ENCODE results near the gene FAAH2.

Gene FAAH2

DNA sequence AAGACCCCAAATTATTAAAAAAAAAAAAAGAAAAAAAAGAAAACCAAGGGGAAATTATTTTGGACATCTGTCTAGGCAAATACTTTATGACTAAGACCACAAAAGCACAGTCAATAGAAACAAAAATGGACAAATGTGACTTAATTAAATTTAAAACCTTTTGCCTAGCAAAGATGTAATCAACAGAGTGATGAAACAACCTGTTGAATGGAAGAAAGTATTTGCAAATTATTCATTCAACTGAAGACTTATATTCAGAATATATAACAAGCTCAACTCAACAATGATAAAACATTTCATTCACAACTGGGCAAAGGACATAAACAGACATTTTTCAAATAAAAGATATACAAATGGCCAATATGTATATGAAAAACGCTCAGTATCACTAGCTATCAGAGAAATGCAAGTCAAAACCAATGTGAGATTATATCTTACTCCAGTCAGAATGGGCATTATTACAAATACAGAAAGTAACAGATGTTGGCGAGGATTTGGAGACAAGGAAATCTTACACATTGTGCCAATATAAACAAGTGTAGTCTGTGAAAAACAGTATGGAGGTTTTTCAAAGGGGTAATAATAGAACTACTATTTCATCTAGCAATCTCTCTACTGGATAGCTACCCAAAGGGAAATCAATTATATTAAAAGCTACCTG, 67.1 kb downstream of the FAAH2 start:
- Histone ChIP-seq H3K9me2 (replicated peaks; ENCODE audit: control insufficient read depth, low read length) (no peaks in the 10 kb centered on the region), H3K27ac (ENCODE audit: low read depth, low read length) (no peak overlapping the region), H4K20me1 (ENCODE audit: control insufficient read depth, insufficient read depth, low read depth, low read length) (no peaks in the 10 kb centered on the region), H3K4me2 (ENCODE audit: low read length) (no peak overlapping the region), H3K27me3 (ENCODE audit: control insufficient read depth, low read length) (no peaks in the 10 kb centered on the region), H3K36me3 (ENCODE audit: control insufficient read depth, low read length) (no peaks in the 10 kb centered on the region), H3K4me3 (ENCODE audit: low read length) (no peak overlapping the region), H3K9me3 (ENCODE audit: control insufficient read depth, insufficient read depth, low read length) (no peaks in the 10 kb centered on the region), H3K79me2 (ENCODE audit: control insufficient read depth, low read length) (no peaks in the 10 kb centered on the region), H3F3A (ENCODE audit: control insufficient read depth, insufficient read depth) (no peaks in the 10 kb centered on the region), H3K4me1 (ENCODE audit: control insufficient read depth, low read length) (no peaks in the 10 kb centered on the region)
- no peak for TF ChIP-seq EZH2phosphoT487 (IDR thresholded peaks at IDR 0.05; ENCODE audit: borderline replicate concordance, low read length)
- TF ChIP-seq, protein P1, sequence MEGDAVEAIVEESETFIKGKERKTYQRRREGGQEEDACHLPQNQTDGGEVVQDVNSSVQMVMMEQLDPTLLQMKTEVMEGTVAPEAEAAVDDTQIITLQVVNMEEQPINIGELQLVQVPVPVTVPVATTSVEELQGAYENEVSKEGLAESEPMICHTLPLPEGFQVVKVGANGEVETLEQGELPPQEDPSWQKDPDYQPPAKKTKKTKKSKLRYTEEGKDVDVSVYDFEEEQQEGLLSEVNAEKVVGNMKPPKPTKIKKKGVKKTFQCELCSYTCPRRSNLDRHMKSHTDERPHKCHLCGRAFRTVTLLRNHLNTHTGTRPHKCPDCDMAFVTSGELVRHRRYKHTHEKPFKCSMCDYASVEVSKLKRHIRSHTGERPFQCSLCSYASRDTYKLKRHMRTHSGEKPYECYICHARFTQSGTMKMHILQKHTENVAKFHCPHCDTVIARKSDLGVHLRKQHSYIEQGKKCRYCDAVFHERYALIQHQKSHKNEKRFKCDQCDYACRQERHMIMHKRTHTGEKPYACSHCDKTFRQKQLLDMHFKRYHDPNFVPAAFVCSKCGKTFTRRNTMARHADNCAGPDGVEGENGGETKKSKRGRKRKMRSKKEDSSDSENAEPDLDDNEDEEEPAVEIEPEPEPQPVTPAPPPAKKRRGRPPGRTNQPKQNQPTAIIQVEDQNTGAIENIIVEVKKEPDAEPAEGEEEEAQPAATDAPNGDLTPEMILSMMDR (IDR thresholded peaks at IDR 0.05; ENCODE audit: low read depth, low read length, poor library complexity, severe bottlenecking), result no peak

DNA sequence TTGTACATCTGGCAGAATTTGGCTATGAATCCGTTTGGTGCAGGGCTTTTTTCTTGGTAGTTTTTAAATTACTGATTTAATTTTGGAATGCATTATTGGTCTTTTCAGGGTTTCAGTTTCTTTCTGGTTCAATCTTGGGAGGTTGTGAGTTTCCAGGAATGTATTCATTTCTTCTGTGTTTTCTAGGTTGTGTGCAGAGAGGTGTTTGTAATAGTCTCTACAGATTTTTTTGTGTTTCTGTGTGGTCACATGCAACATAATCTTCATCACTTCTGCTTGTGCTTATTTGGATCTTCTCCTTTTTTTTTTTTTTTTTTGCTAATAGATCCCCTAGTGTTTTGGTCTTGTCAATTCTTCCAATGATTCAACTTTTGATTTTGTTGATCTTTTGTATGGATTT, 77.6 kb downstream of the FAAH2 start:
- Histone ChIP-seq H4K20me1 (ENCODE audit: control insufficient read depth, insufficient read depth, low read depth, low read length) (no peaks in the 10 kb centered on the region), H3K36me3 (ENCODE audit: control insufficient read depth, low read length) (no peaks in the 10 kb centered on the region), H3K4me2 (ENCODE audit: low read length) (no peak overlapping the region), H3K4me3 (ENCODE audit: low read length) (no peak overlapping the region), H3K79me2 (ENCODE audit: control insufficient read depth, low read length) (no peaks in the 10 kb centered on the region), H3K9me3 (ENCODE audit: control insufficient read depth, insufficient read depth, low read length) (no peaks in the 10 kb centered on the region), H3F3A (ENCODE audit: control insufficient read depth, insufficient read depth) (no peaks in the 10 kb centered on the region), H3K27ac (ENCODE audit: low read depth, low read length) (no peak overlapping the region), H3K4me1 (ENCODE audit: control insufficient read depth, low read length) (no peaks in the 10 kb centered on the region), H3K27me3 (ENCODE audit: control insufficient read depth, low read length) (no peaks in the 10 kb centered on the region), H3K9me2 (replicated peaks; ENCODE audit: control insufficient read depth, low read length) (no peaks in the 10 kb centered on the region)
- TF ChIP-seq, protein P1 (IDR thresholded peaks at IDR 0.05; ENCODE audit: low read depth, low read length, poor library complexity, severe bottlenecking), result no peak
- TF ChIP-seq EZH2phosphoT487 (IDR thresholded peaks at IDR 0.05; ENCODE audit: borderline replicate concordance, low read length), result no peak

DNA sequence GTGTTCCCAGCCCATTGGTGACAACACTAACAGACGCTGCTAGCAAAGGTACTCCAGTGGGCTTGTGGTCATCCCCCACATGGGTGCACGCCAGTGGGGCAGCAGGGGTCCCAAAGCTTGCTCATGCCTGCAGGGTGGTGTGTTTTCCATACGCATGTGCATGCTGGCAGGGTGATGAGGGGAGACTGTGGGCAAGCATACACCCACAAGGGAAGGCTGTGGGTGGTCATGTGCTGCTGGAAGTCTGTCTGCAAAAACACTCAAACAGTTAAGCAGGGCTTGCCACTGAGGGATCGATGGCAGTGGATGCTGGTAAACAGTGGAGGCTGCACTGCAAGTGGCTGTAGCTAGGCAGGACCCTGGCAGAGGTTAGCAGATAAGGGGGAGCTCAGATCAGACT, 79.9 kb downstream of the FAAH2 start:
- TF ChIP-seq, protein P1 (IDR thresholded peaks at IDR 0.05; ENCODE audit: low read depth, low read length, poor library complexity, severe bottlenecking), result no peak
- TF ChIP-seq EZH2phosphoT487 (IDR thresholded peaks at IDR 0.05; ENCODE audit: borderline replicate concordance, low read length), result no peak
- no peak overlapping the region for H3K27ac ChIP-seq (ENCODE audit: low read depth, low read length)
- H3K4me2 ChIP-seq (ENCODE audit: low read length), result no peak overlapping the region
- no peaks in the 10 kb centered on the region for H3K4me1 ChIP-seq (ENCODE audit: control insufficient read depth, low read length)
- no peaks in the 10 kb centered on the region for H3K79me2 ChIP-seq (ENCODE audit: control insufficient read depth, low read length)
- H3K36me3 ChIP-seq (ENCODE audit: control insufficient read depth, low read length), result no peaks in the 10 kb centered on the region
- H3F3A ChIP-seq (ENCODE audit: control insufficient read depth, insufficient read depth), result no peaks in the 10 kb centered on the region
- no peak overlapping the region for H3K4me3 ChIP-seq (ENCODE audit: low read length)
- H4K20me1 ChIP-seq (ENCODE audit: control insufficient read depth, insufficient read depth, low read depth, low read length), result no peaks in the 10 kb centered on the region
- H3K27me3 ChIP-seq (ENCODE audit: control insufficient read depth, low read length), result no peaks in the 10 kb centered on the region
- no peaks in the 10 kb centered on the region for H3K9me3 ChIP-seq (ENCODE audit: control insufficient read depth, insufficient read depth, low read length)
- no peaks in the 10 kb centered on the region for H3K9me2 ChIP-seq (replicated peaks; ENCODE audit: control insufficient read depth, low read length)

Measured in DOHH2 (cell line).